Measurements from ENCODE around the gene CRBN.

Gene CRBN

DNA sequence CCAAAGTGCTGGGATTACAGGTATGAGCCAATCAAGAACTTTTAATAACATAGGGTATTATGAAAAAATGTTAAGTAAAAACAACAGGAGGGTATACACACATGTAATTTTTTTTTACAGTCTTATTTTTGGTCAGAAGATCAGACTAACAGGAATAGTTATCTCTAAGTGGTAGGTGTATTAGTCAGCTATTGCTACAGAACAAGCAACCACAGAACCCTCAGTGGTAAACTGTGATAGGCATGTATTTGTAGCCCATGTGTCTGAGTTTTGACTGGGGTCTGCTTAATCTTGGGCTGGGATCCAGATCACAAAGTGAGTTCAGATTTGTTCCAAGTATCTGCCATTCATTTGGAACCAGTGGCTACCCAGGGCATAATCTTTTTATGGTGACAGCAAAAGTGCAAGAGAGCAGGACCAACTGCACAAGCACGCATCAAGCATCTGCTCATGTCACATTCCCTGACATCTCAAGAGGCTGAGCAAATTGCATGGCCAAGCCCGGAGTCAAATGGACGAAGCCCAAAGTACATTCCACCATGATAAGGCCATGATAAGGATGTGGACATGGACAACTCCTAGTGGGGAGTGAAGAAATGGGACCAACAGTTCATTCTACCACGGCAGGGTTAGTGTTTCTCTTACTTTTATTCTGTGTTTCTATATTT is 66.3 kb downstream of the CRBN start:
- TF ChIP-seq, protein P1, sequence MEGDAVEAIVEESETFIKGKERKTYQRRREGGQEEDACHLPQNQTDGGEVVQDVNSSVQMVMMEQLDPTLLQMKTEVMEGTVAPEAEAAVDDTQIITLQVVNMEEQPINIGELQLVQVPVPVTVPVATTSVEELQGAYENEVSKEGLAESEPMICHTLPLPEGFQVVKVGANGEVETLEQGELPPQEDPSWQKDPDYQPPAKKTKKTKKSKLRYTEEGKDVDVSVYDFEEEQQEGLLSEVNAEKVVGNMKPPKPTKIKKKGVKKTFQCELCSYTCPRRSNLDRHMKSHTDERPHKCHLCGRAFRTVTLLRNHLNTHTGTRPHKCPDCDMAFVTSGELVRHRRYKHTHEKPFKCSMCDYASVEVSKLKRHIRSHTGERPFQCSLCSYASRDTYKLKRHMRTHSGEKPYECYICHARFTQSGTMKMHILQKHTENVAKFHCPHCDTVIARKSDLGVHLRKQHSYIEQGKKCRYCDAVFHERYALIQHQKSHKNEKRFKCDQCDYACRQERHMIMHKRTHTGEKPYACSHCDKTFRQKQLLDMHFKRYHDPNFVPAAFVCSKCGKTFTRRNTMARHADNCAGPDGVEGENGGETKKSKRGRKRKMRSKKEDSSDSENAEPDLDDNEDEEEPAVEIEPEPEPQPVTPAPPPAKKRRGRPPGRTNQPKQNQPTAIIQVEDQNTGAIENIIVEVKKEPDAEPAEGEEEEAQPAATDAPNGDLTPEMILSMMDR (IDR thresholded peaks at IDR 0.05): no peak
- Mint-ChIP-seq H3K4me1 (peaks cover 19% of the 10 kb centered on the region), H3K4me3 (no peak overlapping the region), H3K27me3 (ENCODE audit: low read depth, poor library complexity) (peaks cover 3% of the 10 kb centered on the region), H3K36me3 (ENCODE audit: low read depth) (no peaks in the 10 kb centered on the region), H3K27ac (no peak overlapping the region), H3K9me3 (peaks cover 3% of the 10 kb centered on the region)
- DNase-seq: no peak

DNA sequence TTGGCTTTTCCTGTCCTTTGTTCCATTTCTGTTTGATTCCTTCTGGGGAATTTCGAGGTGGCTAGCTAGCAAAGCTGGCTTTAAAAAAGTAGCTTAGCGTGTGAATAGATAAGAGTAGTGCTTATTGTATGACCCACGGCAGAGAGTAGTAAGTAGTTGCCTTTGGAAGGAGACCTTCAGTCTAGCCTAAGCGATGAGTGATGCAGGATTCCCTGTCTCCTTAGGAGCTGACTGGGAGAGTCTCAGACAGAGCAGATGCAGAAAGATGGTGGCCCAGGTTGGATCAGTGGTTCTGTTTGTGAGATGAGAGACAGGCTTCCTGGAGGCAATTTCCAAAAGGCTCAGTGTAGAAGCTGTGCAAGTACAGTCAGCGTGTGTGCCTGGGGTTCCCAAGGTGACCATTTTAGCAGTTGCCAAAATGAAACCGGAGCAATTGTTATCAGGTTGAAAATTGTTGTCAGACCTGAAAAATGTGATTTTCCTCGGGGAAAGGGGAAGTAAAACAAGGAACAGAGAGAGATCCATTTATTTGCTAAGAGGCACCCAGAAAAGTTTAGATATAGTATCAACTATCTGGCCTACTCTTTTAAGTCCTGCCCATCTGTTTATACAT is 68.6 kb downstream of the CRBN start:
- Mint-ChIP-seq H3K4me1 (peaks cover 19% of the 10 kb centered on the region), H3K4me3 (no peak overlapping the region), H3K27ac (peak overlapping the region; percentile 64), H3K36me3 (ENCODE audit: low read depth) (no peaks in the 10 kb centered on the region), H3K9me3 (peaks cover 3% of the 10 kb centered on the region), H3K27me3 (ENCODE audit: low read depth, poor library complexity) (no peaks in the 10 kb centered on the region)
- TF ChIP-seq, protein P1 (IDR thresholded peaks at IDR 0.05): no peak
- no peak for DNase-seq

DNA sequence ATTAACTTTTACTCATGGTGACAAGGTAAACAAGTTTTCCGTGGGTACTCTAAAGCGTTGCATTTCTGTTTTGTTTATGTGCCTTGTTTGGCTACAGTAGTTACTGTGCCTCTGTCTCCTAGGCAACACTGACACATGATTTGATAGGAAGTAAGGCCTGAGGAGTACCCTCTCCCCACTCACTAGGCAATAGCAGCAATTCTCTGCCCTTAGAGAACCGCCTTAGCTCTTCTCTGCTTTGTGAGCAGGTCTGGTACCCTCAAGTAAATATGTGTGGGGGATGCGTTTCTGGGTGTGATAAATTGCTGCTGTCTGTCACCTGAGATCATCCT is 69.2 kb downstream of the CRBN start, which contains the start of gene IL5RA:
TSS of gene IL5RA (minus strand) at position 76 of the 332 bp plus-strand sequence. CDS start 5,390 bp downstream, outside the sequence.
- Mint-ChIP-seq H3K36me3 (ENCODE audit: low read depth) (no peaks in the 10 kb centered on the region), H3K27ac (peak within 1 kb of the TSS; percentile 64), H3K27me3 (ENCODE audit: low read depth, poor library complexity) (no peaks in the 10 kb centered on the region), H3K4me3 (no peak within 1 kb of the TSS), H3K4me1 (peaks cover 19% of the 10 kb centered on the region), H3K9me3 (no peaks in the 10 kb centered on the region)
- TF ChIP-seq, protein P1 (IDR thresholded peaks at IDR 0.05): no peak
- no peak for DNase-seq

DNA sequence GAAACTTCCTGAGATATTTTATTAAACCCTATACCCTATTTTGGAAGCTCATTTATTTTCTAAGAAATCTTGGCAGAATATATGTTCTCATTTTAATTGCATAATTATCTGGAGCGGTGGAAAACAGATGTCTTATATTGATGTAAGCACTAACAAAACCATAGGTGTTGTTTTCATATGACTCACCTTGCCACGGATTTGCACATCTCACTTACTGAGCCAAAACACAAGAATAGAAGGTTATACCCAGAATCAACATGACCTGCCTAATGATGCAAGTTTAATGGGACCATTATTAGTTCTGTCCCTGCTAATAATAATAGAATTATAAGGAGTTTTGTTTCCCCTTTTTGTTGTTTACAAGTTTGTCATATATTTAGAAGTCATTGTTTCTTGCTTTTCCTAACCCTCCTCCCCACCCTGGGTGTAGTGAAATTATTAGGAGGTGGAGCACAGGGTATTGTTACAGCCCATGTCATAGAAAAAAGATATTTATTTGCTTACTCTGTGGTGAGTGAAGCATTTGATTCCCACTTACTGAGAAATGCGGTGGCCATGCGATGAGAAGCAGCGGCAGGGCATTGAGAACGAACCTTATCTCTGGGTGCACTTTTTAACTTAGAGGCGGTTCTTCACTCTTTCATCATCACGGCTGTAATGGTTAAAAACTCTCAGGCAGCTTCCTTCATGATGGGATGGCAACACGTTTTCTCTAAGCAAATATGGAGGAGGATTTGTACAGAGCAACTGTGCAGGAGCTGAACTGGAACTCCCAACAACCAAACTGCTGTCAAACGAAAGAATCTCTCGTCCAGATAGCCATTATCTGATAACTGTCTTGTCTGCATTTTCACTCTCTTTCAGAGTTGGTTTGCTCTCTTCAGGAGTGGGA is 69.8 kb downstream of the CRBN start:
- no peak for DNase-seq
- peaks cover 19% of the 10 kb centered on the region for H3K4me1 Mint-ChIP-seq
- no peaks in the 10 kb centered on the region for H3K27me3 Mint-ChIP-seq (ENCODE audit: low read depth, poor library complexity)
- H3K4me3 Mint-ChIP-seq: no peak overlapping the region
- peak overlapping the region; percentile 64 for H3K27ac Mint-ChIP-seq
- H3K9me3 Mint-ChIP-seq: no peaks in the 10 kb centered on the region
- no peaks in the 10 kb centered on the region for H3K36me3 Mint-ChIP-seq (ENCODE audit: low read depth)
- TF ChIP-seq, protein P1 (IDR thresholded peaks at IDR 0.05): no peak

DNA sequence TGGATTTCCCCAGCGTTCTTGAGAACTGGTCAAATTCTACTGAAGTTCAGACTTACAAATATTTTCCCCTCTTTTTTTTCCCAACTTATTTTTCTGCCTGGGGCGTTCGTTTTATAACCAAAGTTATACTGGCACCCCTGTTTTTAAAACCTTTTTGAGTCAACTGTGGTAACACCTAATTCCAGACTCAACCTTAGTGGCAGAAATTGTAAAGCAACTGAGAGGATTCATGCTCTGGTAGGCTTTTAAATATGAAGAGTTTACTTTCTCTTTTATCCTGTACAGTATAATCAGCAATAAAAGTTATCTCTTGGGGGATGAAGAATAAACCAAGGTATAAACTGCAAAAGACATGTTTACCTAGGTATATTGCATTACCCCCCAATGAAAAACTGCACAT is 71.6 kb downstream of the CRBN start:
- no peaks in the 10 kb centered on the region for H3K36me3 Mint-ChIP-seq (ENCODE audit: low read depth)
- TF ChIP-seq, protein P1 (IDR thresholded peaks at IDR 0.05): no peak
- no peak for DNase-seq
- no peak overlapping the region for H3K27ac Mint-ChIP-seq
- no peaks in the 10 kb centered on the region for H3K27me3 Mint-ChIP-seq (ENCODE audit: low read depth, poor library complexity)
- H3K4me1 Mint-ChIP-seq: peaks cover 19% of the 10 kb centered on the region
- H3K4me3 Mint-ChIP-seq: no peak overlapping the region
- no peaks in the 10 kb centered on the region for H3K9me3 Mint-ChIP-seq

Data from nephron progenitor cell (in vitro differentiated cells).